Erythroblast (primary cell): ENCODE measurements around the gene SOAT2.

Experiments
- GATA1 ChIP-seq: IDR thresholded peaks from 2 replicates; pipeline ENCODE4 v1.6.1; 2011; ENCODE audit warnings: low read depth, mild to moderate bottlenecking, control low read depth, low read length, moderate library complexity
- POLR2A ChIP-seq: IDR thresholded peaks from 2 replicates; pipeline ENCODE4 v1.6.1; 2011; ENCODE audit warnings: mild to moderate bottlenecking, low read length

GRCh38 chr12:53160673-53161072, 57.4 kb downstream of the SOAT2 start:
- TF ChIP-seq POLR2A (no peak), GATA1 (no peak)
